ENCODE measurements around the gene POLR1B. TPM values are rescaled to one million over a fixed set of nuclear protein-coding genes. Genes with fewer than 3 reads are reported as not detected.

The POLR1B gene
- total and polyA plus RNA-seq, 2 of the 13 experiments (the other 11 are each of a cell fraction or from before 2014, with no cell fraction given) = 18.3 to 46.0 TPM

DNA sequence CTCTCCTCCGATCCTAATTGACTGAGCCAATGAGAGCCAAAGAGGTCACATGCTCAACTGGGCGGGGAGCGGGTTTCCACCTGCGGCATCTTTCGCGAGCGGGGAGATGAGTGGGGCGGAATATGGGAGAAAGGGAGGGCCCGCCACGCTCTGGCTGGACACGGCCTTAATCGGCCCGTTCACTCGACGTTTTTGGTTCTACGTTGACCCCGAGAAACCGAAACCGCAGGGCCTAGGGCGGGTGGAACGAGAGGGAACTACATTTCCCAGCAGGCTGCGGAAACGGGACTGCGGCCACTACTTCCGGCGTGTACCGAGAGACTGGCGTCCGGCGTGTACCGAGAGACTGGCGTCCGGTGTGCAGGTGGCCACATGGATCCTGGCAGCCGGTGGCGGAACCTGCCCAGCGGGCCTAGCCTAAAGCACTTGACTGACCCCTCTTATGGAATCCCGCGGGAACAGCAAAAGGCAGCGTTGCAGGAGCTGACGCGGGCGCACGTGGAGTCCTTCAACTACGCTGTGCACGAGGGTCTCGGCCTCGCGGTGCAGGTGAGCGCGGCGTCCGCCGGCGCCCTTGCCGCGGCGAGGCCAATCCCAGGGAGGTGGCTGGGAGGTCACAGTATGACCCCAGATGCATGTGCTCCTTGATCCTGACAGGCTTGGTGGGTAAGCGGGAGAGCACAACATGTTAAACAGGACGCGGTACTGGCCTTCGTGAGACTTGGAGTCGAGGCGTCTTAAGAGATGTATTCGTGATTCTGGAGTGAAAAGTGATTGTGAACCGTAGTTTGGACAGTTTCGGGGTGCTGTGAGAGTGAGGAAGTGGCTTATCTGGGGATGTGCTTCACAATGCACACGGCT is at the start of gene POLR1B (continued):
- TF ChIP-seq ZNF761 (CRISPR knock-in tag; conservative IDR thresholded peaks at IDR 0.05) (0 out of 2 replicates have a peak, but pooled peaks have one; percentile 82), SMAD9 (CRISPR knock-in tag; IDR thresholded peaks at IDR 0.05) (peak; percentile 89; the same call in 1 of the 2 replicates), TBP (CRISPR knock-in tag; IDR thresholded peaks at IDR 0.05) (peak; percentile 93), YY1 (IDR thresholded peaks at IDR 0.05; ENCODE audit: insufficient read depth, insufficient replicate concordance, low read depth, low read length) (peak; percentile 79), GATAD2A (CRISPR knock-in tag; IDR thresholded peaks at IDR 0.05) (no peak; the same call in 1 of the 2 replicates), POLR2G (IDR thresholded peaks at IDR 0.05; ENCODE audit: low read depth, low read length) (peak; percentile 88), ZC3H4 (CRISPR knock-in tag; IDR thresholded peaks at IDR 0.05; ENCODE audit: borderline replicate concordance) (0 out of 2 replicates have a peak, but pooled peaks have one; percentile 24), HIVEP1 (CRISPR knock-in tag; IDR thresholded peaks at IDR 0.05) (peak; percentile 92; the same call in 1 of the 2 replicates), ZNF879 (CRISPR knock-in tag; IDR thresholded peaks at IDR 0.05) (peak; percentile 97; the same call in 1 of the 2 replicates), MAFG (CRISPR knock-in tag; IDR thresholded peaks at IDR 0.05) (no peak)
- TF ChIP-seq, protein P1, sequence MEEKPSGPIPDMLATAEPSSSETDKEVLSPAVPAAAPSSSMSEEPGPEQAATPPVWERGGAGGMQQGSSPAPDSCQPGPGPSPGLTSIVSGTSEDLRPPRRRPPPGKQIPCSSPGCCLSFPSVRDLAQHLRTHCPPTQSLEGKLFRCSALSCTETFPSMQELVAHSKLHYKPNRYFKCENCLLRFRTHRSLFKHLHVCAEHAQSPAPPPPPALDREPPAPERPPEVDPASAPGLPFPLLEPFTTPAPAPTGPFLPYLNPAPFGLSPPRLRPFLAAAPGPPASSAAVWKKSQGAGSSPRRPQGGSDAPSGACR (CRISPR knock-in tag; IDR thresholded peaks at IDR 0.05) = peak; percentile 94
- TF ChIP-seq, protein P2, sequence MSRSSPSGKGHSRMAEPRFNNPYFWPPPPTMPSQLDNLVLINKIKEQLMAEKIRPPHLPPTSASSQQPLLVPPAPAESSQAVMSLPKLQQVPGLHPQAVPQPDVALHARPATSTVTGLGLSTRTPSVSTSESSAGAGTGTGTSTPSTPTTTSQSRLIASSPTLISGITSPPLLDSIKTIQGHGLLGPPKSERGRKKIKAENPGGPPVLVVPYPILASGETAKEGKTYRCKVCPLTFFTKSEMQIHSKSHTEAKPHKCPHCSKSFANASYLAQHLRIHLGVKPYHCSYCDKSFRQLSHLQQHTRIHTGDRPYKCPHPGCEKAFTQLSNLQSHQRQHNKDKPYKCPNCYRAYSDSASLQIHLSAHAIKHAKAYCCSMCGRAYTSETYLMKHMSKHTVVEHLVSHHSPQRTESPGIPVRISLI (CRISPR knock-in tag; IDR thresholded peaks at IDR 0.05; ENCODE audit: borderline replicate concordance) = peak; percentile 76
- TF ChIP-seq, protein P3, sequence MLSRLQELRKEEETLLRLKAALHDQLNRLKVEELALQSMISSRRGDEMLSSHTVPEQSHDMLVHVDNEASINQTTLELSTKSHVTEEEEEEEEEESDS (CRISPR knock-in tag; IDR thresholded peaks at IDR 0.05; ENCODE audit: borderline replicate concordance) = peak; percentile 78; the same call in 1 of the 2 replicates
- TF ChIP-seq, protein P4, sequence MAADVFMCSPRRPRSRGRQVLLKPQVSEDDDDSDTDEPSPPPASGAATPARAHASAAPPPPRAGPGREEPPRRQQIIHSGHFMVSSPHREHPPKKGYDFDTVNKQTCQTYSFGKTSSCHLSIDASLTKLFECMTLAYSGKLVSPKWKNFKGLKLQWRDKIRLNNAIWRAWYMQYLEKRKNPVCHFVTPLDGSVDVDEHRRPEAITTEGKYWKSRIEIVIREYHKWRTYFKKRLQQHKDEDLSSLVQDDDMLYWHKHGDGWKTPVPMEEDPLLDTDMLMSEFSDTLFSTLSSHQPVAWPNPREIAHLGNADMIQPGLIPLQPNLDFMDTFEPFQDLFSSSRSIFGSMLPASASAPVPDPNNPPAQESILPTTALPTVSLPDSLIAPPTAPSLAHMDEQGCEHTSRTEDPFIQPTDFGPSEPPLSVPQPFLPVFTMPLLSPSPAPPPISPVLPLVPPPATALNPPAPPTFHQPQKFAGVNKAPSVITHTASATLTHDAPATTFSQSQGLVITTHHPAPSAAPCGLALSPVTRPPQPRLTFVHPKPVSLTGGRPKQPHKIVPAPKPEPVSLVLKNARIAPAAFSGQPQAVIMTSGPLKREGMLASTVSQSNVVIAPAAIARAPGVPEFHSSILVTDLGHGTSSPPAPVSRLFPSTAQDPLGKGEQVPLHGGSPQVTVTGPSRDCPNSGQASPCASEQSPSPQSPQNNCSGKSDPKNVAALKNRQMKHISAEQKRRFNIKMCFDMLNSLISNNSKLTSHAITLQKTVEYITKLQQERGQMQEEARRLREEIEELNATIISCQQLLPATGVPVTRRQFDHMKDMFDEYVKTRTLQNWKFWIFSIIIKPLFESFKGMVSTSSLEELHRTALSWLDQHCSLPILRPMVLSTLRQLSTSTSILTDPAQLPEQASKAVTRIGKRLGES (CRISPR knock-in tag; IDR thresholded peaks at IDR 0.05; ENCODE audit: borderline replicate concordance) = peak; percentile 84; the same call in 1 of the 2 replicates
- TF ChIP-seq, protein P5, sequence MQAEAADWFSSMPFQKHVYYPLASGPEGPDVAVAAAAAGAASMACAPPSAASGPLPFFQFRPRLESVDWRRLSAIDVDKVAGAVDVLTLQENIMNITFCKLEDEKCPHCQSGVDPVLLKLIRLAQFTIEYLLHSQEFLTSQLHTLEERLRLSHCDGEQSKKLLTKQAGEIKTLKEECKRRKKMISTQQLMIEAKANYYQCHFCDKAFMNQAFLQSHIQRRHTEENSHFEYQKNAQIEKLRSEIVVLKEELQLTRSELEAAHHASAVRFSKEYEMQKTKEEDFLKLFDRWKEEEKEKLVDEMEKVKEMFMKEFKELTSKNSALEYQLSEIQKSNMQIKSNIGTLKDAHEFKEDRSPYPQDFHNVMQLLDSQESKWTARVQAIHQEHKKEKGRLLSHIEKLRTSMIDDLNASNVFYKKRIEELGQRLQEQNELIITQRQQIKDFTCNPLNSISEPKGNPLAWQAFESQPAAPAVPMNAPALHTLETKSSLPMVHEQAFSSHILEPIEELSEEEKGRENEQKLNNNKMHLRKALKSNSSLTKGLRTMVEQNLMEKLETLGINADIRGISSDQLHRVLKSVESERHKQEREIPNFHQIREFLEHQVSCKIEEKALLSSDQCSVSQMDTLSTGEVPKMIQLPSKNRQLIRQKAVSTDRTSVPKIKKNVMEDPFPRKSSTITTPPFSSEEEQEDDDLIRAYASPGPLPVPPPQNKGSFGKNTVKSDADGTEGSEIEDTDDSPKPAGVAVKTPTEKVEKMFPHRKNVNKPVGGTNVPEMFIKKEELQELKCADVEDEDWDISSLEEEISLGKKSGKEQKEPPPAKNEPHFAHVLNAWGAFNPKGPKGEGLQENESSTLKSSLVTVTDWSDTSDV (CRISPR knock-in tag; IDR thresholded peaks at IDR 0.05) = peak; percentile 97

Measured in HepG2 (cell line).